ENCODE data around the gene TRIM47. TPM values are rescaled to one million over a fixed set of nuclear protein-coding genes. Genes with fewer than 3 reads are reported as not detected.

Gene TRIM47
- total RNA-seq, 2 donors from 2014 or later = 21.3 to 62.9 TPM

DNA sequence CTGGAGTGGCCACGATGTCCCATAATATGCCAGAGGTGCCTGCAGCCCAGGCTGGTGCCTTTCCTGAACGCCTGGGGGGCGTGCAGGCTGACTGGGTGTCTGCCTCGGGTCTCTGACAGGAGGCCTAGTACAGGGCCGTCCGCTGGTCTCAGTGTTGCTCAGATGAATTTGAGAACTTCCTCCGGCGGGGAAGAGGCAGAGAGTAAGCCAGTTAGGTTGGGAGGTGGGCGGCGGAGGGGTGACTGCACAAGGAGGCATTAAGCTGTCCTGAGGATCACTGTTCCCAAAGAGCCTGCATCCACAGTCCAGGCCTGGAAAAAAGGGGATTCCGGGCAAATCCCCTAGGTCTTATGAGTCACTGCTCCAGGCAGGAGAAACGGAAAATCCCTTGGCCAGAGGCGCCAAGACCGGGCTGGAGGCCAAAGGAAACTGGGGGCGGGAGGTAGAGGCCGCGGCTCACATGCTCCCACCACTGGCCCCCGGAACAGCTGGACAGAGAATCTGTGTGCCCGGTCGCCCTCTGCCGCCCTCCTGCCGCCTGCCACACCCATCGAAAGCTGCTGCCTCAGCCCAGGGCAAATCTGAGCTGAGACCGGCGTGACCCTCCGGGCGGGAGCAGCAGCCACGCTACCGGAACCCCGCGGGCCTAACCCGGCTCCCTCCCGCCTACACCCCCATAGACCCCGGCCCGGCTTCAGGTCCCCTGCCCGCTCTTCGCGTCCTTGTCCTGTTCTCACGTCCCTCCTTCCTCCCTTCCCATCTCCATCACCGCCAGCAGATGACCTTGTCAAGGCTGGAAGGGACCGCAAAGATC lies 1.2 kb downstream of the TRIM47 start:
- DNase-seq (ENCODE audit: low spot score) = peak; percentile 75
- H3K27me3 ChIP-seq (replicated peaks; ENCODE audit: insufficient read depth) = no peaks in the 10 kb centered on the region
- H3K4me3 ChIP-seq = peak overlapping the region; percentile 47 to 53
- no peaks in the 10 kb centered on the region for H3K36me3 ChIP-seq
- H3K9me3 ChIP-seq = no peaks in the 10 kb centered on the region
- TF ChIP-seq POLR2A (IDR thresholded peaks at IDR 0.05) (peak; percentile 50), POLR2AphosphoS5 (IDR thresholded peaks at IDR 0.05) (peak; percentile 86)
- TF ChIP-seq, protein P1, sequence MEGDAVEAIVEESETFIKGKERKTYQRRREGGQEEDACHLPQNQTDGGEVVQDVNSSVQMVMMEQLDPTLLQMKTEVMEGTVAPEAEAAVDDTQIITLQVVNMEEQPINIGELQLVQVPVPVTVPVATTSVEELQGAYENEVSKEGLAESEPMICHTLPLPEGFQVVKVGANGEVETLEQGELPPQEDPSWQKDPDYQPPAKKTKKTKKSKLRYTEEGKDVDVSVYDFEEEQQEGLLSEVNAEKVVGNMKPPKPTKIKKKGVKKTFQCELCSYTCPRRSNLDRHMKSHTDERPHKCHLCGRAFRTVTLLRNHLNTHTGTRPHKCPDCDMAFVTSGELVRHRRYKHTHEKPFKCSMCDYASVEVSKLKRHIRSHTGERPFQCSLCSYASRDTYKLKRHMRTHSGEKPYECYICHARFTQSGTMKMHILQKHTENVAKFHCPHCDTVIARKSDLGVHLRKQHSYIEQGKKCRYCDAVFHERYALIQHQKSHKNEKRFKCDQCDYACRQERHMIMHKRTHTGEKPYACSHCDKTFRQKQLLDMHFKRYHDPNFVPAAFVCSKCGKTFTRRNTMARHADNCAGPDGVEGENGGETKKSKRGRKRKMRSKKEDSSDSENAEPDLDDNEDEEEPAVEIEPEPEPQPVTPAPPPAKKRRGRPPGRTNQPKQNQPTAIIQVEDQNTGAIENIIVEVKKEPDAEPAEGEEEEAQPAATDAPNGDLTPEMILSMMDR (IDR thresholded peaks at IDR 0.05) = peak in 1 of 4 experiments; percentile 17
- H3K27ac ChIP-seq = peak overlapping the region; percentile 91
- H3K4me1 ChIP-seq (replicated peaks) = peaks cover 28% of the 10 kb centered on the region
- 5% methylated on average over 40 of the region's 41 CpGs for WGBS
- intact Hi-C loops (cut with DNase I) = loop anchor here (5.0 kb wide), 1 partner anchor 90 kb away; no protein-coding TSS in a partner anchor

DNA sequence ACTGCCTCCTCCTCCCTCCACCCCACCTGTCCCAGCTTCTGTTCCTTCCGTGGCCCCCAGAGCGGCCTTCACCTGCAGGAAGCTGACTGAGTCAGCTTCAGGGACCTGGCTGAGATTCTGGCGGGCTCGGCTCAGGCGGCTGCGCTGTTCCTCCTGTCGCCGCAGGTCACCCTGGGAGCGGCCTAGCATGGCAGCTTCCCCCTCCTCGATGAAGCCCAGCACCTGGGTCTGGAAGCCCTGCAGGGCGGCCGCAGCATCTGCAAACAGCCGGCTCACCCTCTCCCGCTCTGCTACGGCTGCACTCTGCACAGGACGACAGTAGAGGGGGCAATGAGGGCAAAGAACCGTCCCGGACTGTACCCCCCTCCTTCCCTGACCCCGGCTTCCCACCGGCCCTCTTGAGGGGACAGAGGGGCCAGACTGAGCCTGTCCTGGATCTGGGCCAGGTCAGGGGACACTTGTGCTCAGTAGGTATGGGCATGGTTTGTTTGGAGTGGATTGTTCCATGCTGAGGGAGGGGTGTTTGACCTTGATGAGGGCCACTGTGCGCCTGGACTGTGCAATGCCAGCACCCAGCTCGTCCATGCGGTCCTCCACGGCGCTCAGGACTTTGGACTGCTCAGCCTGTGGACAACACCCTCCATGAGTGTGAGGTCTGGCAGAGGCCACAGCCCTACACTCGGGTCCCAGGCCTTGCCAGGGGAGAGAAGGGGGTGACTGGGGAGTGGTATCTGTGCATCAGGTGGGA lies 2.0 kb downstream of the TRIM47 start:
- Histone ChIP-seq H3K27ac (peak overlapping the region; percentile 91), H3K27me3 (replicated peaks; ENCODE audit: insufficient read depth) (no peaks in the 10 kb centered on the region), H3K9me3 (no peaks in the 10 kb centered on the region), H3K4me1 (replicated peaks) (peaks cover 28% of the 10 kb centered on the region), H3K4me3 (peak overlapping the region; percentile 9 to 53), H3K36me3 (no peaks in the 10 kb centered on the region)
- TF ChIP-seq POLR2AphosphoS5 (IDR thresholded peaks at IDR 0.05) (peak; percentile 83), POLR2A (IDR thresholded peaks at IDR 0.05) (peak; percentile 52)
- TF ChIP-seq, protein P1 (IDR thresholded peaks at IDR 0.05) = peak in 3 of 4 experiments; percentile 11 to 39 (median 14)
- no peak for DNase-seq (ENCODE audit: low spot score)
- WGBS = 12% methylated on average over 25 of the region's 26 CpGs
- intact Hi-C loops (cut with DNase I) = loop anchor here (5.0 kb wide), 1 partner anchor 89 kb away; no protein-coding TSS in a partner anchor

DNA sequence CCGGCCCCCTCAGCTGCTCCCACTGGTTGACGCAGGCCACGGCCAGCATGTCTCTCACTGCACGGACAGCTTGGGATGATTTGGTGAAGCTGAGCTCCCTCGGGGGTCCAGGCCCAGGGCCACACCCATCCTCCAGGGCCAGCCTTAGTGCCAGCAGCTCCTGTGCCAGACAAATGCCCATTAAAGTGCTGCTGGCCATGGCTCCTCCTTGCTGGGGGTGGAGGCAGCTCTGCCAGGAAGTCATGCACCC lies 2.5 kb downstream of the TRIM47 start:
- Histone ChIP-seq H3K27ac (peak overlapping the region; percentile 91), H3K9me3 (no peaks in the 10 kb centered on the region), H3K36me3 (no peaks in the 10 kb centered on the region), H3K4me1 (replicated peaks) (peaks cover 28% of the 10 kb centered on the region), H3K4me3 (peak overlapping the region; percentile 9 to 53), H3K27me3 (replicated peaks; ENCODE audit: insufficient read depth) (no peaks in the 10 kb centered on the region)
- DNase-seq (ENCODE audit: low spot score) = peak; percentile 84
- intact Hi-C loops (cut with DNase I) = loop anchor here (5.0 kb wide), 1 partner anchor 89 kb away; no protein-coding TSS in a partner anchor
- TF ChIP-seq POLR2AphosphoS5 (IDR thresholded peaks at IDR 0.05) = no peak
- TF ChIP-seq, protein P1 (IDR thresholded peaks at IDR 0.05) = no peak
- no peak for TF ChIP-seq POLR2A (IDR thresholded peaks at IDR 0.05)
- 15% methylated on average over 5 of the region's 5 CpGs for WGBS

DNA sequence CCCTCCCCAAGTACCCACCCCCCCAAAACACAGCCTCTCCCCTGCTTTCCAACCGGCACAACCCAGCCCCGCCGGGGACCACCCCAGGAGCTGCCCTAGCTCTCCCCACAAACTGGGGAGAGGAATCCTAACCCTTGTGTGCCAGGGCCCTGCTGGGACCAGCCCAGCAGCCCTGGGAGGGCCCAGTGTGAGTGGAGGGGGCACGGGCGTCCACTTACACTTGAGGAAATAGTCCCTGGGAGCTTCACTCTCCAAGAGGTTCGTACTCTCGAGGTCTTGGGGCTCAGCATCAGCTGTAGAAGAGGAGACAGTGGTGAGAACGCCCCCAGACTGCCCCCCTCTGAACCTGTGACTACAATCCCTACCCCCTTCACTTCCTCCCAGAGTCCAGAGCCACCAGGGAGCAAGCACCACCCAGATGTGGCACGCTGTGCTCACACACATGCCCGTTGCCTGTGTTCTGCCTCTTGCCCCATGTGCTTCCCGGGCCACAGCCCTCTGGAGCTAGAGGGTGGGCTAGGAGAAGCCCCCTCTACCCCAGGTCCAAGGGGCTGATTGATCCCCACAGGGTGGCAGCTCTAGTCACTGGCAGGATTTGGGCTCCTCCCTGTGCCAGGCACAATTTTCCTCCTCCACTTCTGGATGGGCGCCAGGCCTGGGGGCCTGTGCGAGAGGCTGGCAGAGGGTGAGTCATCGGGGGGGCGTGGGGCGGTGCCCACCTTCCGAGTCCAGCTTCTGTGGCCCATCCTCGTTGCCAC lies 3.0 kb downstream of the TRIM47 start:
- Histone ChIP-seq H3K9me3 (no peaks in the 10 kb centered on the region), H3K36me3 (no peaks in the 10 kb centered on the region), H3K4me3 (no peak overlapping the region), H3K27ac (peak overlapping the region; percentile 91), H3K4me1 (replicated peaks) (peaks cover 28% of the 10 kb centered on the region), H3K27me3 (replicated peaks; ENCODE audit: insufficient read depth) (no peaks in the 10 kb centered on the region)
- TF ChIP-seq POLR2A (IDR thresholded peaks at IDR 0.05) = no peak
- TF ChIP-seq POLR2AphosphoS5 (IDR thresholded peaks at IDR 0.05) = no peak
- TF ChIP-seq, protein P1 (IDR thresholded peaks at IDR 0.05) = no peak
- peak; percentile 74 for DNase-seq (ENCODE audit: low spot score)
- intact Hi-C loops (cut with DNase I) = loop anchor here (5.0 kb wide), 1 partner anchor 88 kb away; no protein-coding TSS in a partner anchor
- WGBS = 33% methylated on average over 14 of the region's 18 CpGs

All from prostate gland (tissue), 2 donors.